HS-27A (cell line): Measurements from ENCODE around the gene KSR2.
"Not testable (repeated sequence)": the region's sequence is repeated elsewhere in the genome, so short reads cannot be mapped to it uniquely, and the experiment has no call there.

Experiments
- DNase-seq: peaks from one replicate; pipeline ENCODE4 v3.0.0-alpha.2; 2012; ENCODE audit warnings: low read depth, missing footprints

The KSR2 gene

DNA sequence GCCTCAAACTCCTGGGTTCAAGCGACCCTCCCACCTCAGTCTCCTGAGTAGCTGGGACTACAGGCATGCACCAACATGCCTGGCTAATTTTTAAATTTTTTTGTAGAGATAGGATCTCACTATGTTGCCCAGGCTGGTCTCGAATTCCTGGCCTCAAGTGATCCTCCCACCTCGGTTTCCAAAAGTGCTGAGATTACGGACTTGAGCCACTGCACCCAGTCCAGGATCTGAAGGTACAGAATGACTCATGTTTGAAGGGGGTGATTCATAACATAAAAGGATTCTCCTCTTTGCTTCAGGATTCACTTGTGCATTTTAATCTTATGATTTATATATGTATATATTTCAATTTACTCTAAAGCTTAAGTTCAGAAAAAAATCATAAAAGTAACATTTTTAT, 111.7 kb downstream of the KSR2 start:
- not testable (repeated sequence) for DNase-seq

- no peak for DNase-seq
Measured at GRCh38 chr12:117855165-117855564, 113.6 kb downstream of the KSR2 start.

- DNase-seq, result no peak
Measured at GRCh38 chr12:117854339-117855012, 114.3 kb downstream of the KSR2 start.

DNA sequence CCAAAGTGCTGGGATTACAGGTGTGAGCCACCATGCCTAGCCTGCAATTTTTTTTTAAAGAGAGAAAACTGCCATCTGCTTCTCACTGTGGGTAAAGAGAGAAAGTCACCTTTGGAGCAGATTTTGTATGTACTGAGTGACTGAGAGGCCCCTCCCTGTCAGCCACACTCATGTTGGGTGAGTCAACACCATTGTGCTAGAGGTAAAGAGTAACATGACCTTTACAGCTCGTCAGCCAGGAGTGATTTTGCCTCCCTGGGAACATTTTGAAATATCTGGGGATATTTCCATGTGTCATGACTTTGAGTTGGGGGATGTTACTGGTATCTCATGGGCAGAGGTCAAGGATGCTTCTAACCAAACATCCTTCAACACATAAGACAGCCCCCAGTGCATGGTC, 115.2 kb downstream of the KSR2 start:
- no peak for DNase-seq

GRCh38 chr12:117850048-117850447, 118.7 kb downstream of the KSR2 start:
- DNase-seq, result no peak

DNA sequence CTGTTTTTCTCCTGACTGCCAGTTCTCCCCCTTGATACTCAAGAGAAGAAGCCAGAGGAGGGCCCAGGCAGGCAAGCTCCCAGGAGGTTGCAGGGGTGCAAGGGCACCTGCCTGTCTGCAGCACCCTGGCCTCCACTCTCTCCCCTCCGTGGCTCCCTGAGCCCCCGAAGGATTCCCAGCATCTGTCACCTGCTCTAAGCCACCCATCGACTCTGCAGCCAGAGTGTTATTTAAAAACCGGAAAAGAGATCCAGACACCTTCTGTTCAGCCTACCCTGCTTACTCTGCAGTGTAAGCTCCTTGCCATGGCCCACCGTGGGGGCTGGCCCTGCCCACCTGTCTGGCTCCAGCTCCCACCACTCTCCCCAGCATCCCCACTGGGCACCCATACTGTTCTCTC, 121.4 kb downstream of the KSR2 start:
- no peak for DNase-seq

- no peak for DNase-seq
Measured at GRCh38 chr12:117845271-117845904, 123.4 kb downstream of the KSR2 start.

DNA sequence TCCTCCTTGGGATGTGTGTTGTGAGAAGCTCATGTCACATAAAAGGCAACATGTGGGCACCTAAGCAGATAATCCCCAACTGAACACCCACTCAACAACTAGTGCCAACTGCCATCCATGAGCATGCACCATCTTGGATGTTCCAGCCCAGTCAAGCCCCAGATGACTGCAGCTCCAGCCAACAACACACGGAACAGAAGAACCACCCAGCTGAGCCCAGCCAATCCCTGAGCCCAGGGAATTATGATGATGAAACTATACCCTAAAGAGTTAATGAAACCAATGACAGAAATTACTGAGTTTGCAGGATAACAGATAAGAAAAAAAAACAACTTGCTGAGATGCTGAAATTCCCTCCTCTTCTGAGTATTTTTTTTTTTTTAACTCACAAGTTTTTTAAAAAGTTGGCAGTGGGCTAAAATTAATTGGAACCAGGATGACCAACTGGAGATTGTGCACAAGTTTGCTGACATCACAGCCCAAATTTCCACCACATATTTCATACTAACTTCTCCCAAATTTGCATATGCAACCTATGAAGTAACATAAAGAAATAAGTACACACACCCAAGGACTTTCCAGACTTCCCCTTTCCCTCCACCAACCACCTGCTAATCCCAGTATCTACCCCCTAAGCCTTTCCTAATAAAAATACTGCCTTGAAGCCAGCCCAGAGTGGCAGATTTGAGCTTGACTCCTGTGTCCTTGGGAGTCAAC, 124.5 kb downstream of the KSR2 start:
- no peak for DNase-seq

DNA sequence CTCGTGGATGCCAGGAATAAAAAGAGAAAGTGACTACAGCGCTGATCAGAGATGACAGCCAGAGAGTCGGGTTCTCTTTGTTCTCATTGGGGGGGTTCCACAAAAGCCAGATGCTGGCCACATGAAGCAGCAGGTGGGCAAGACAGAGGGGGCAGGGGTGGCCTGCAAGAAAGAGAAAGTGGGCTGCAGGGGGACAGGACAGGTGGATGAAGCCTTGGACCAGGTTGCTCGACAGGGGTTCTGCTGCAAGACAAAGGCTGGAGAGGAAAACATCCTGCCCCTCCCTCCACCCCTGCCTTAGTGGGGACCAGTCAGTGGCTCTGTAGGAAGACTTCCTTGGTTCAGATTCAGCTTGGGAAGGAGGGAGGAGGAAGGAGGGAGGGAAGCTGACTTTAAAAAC, 126.2 kb downstream of the KSR2 start:
- no peak for DNase-seq

GRCh38 chr12:117842220-117842619, 126.6 kb downstream of the KSR2 start:
- DNase-seq, result no peak

GRCh38 chr12:117837737-117838050, 131.1 kb downstream of the KSR2 start:
- DNase-seq, result no peak

DNA sequence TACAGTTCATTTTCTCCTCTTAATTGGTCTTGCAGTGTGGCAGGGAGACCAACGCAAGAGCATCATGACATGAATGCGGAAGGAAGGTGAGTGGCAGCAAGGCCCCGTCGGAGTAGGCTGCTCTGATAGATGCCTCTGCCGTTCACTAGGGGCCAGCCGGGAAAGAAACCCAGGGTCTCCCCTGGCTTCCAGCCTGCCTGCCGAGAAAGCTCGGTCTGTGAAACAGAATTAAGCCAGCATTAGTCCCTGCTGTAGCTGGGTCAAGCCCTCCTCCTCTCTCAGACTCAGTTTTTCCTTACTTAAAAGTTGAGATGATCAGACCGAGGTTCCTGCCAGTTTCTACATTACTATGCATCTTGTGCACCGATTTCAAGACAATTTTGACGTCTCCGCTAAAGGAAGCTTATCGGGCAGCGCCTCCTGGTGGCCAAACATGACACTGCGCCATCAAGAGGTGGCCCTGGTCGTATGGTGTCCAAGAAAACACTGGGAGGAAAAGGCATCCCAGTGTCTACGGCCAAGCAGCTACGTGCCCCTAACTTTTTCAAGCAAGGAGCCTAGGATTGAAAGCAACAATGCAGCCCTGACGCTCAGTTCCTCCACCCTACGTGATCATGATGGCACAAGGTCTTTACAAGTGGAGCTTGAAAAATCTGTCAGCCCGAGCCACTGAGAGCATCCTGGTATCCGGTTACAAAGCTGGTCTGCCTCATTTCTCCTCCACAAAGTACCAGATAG, 131.6 kb downstream of the KSR2 start:
- DNase-seq, result peak; percentile 47

DNA sequence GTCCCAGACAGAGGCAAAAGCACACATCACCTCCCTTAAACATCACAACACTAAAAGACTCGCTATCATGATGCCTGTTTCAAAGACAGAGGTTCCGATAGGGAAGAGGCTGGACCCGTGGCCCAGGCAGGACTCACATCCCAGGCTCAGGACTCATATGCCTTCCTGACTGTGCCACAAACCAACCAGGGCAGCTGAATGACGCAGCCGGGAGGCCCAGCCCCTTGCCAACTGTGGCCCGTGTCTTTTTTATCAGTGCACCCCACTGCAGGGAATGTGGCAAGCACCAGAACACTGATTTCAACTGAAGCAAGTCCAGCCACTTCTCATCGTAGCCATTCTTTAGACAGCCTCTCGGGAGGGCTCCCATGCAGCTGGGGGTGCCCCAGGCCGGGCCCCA, 132.3 kb downstream of the KSR2 start:
- no peak for DNase-seq

DNA sequence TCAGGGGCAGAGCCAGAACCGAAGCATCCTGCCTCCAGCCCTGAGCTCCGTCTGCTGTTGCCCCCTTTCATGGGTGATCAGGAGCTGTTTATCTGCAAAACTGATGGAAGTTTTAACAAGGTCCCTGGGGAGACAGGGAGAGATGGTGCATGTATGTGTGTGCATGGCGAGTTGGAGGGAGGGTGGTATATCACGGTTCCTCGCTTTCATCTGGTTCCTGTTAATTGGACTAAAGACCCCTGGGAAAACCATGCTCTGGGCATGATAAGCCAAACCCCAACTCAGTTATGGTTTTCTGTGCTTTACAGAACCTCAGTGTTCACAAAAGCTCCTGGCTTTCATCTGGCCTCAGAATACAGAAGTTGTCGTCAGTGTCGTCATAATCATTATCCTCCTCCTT, 133.6 kb downstream of the KSR2 start:
- no peak for DNase-seq

GRCh38 chr12:117832459-117833457, 136.0 kb downstream of the KSR2 start:
- peak; percentile 43 for DNase-seq

- no peak for DNase-seq
Measured at GRCh38 chr12:117830471-117830870, 138.3 kb downstream of the KSR2 start.

DNA sequence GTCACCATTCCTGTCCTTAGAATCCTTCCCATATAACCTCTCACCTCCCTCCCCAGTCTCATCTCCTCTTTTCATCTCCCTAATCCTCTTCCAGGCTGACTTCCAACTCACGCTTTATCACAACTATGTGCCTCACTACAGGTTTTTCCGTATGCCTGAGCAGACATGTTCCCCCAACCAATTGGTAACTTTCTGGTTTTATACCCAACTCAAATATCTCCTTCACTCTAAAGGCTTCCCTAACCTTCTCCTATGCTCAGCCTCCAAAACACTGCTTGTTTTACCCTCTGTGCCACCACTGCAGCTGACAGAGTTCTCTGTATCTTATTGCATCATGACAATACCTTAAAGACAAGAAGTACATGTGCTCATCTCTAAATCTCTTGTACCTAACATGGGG, 139.7 kb downstream of the KSR2 start:
- DNase-seq, result no peak

GRCh38 chr12:117827660-117828059, 141.1 kb downstream of the KSR2 start:
- DNase-seq, result no peak

DNA sequence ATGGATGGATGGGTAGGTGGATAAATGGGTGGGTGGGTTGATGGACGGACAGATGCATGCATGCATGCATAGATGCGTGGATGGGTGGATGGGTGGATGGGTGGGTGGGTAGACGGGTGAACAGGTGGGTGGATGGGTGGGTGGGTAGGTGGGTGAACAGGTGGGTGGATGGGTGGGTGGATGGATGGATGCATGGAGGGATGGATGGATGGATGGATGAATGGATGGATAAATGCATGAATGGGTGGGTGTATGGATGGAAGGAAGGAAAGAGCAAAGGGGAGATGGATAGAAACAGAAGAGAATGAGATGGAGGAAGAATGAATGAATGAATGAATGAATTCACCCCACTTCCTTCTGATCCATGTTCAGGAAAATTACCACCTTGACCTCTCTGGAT, 143.0 kb downstream of the KSR2 start:
- DNase-seq, result no peak

DNA sequence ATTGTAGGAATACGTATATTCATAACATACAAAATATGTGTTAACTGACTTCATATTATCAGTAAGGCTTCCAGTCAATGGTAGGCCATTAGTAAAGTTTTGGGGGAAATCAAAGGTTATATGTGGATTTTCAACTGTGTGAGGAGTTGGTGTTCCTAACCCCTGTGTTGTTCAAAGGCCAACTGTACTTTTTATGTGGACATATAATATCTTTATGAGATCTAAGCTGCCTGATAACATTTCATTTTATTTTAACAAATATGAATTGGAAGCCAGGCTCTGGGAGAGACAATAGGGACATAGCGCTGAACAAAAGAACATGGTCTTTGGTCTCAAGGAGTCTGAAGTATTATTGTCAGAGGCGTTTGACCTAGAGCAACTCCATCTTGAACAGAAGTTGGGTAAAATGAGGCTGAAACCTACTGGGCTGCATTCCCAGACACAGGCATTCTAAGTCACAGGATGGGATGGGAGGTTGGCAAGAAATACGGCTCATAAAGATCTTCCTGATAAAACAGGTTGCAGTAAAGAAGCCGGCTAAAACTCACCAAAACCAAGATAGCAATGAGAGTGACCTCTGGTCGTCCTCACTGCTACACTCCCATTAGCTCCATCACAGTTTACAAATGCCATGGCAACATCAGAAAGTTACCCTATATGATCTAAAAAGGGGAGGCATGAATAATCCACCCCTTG, 147.2 kb downstream of the KSR2 start:
- DNase-seq, result no peak
